Measurements from ENCODE around the gene LUC7L2. TPM values are rescaled to one million over a fixed set of nuclear protein-coding genes. Genes with fewer than 3 reads are reported as not detected.
"Not testable (repeated sequence)": the region's sequence is repeated elsewhere in the genome, so short reads cannot be mapped to it uniquely, and the experiment has no call there.

LUC7L2 gene
- total RNA-seq, 1 experiment from 2014 or later, result 81.2 TPM

DNA sequence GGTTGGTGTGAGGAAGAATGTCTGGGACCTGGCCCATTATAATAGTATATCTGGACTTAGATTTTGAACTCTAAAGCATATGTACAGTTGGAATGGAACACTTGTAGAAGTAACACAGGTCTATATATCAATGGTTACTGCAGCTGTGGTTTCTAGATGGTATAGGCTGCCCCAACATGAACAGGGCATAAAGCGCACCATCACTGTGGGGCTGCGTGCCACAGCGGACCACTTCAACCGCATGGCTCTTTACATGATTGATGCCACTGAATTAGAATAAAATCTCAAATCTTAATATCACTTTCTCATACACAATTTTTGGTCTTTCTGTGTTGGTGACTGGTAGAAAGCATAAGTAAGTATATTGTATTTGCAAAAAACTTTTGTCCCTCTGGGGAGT lies 64.3 kb downstream of the LUC7L2 start:
- Histone ChIP-seq H4K5ac (ENCODE audit: insufficient read length, low read depth, low read length) (no peak overlapping the region), H3K27ac (ENCODE audit: insufficient read length, low read depth, low read length) (no peak overlapping the region), H3K4me2 (ENCODE audit: insufficient read depth, insufficient read length, low read length) (no peak overlapping the region), H3K9me3 (ENCODE audit: control insufficient read depth, low read depth, low read length) (no peaks in the 10 kb centered on the region), H3K9ac (ENCODE audit: extremely low read depth, insufficient read length, low read length) (no peak overlapping the region), H4K20me1 (ENCODE audit: control insufficient read depth, insufficient read depth, insufficient read length) (no peaks in the 10 kb centered on the region), H4K91ac (ENCODE audit: insufficient read length, low read depth, low read length) (no peak overlapping the region), H3K14ac (ENCODE audit: insufficient read depth, low read length) (no peak overlapping the region), H3K4ac (ENCODE audit: low read depth, low read length) (no peak overlapping the region), H2BK5ac (ENCODE audit: insufficient read length, low read length) (no peak overlapping the region), H4K8ac (replicated peaks; ENCODE audit: insufficient read length, low read depth, low read length) (no peak overlapping the region), H3K27me3 (ENCODE audit: insufficient read depth, low read length) (no peaks in the 10 kb centered on the region), H2BK15ac (ENCODE audit: low read depth, low read length) (no peak overlapping the region), H3K23ac (ENCODE audit: insufficient read length, low read depth, low read length) (no peak overlapping the region), H2BK20ac (ENCODE audit: low read depth, low read length, poor library complexity, severe bottlenecking) (no peak overlapping the region), H3K79me1 (ENCODE audit: insufficient read depth, low read depth, low read length, poor library complexity, severe bottlenecking) (no peaks in the 10 kb centered on the region), H2BK120ac (ENCODE audit: low read depth, low read length, poor library complexity, severe bottlenecking) (no peak overlapping the region), H3K4me1 (ENCODE audit: insufficient read depth, low read length) (no peaks in the 10 kb centered on the region), H2BK12ac (ENCODE audit: insufficient read length, low read depth, low read length) (no peak overlapping the region), H3K18ac (ENCODE audit: insufficient read length, low read depth, low read length) (no peak overlapping the region), H2AK5ac (ENCODE audit: insufficient read length, low read length) (no peak overlapping the region), H2AFZ (ENCODE audit: low read length) (no peak overlapping the region), H3T11ph (ENCODE audit: low read length) (no peak overlapping the region), H3K79me2 (ENCODE audit: insufficient read depth, low read length) (no peaks in the 10 kb centered on the region), H3K56ac (ENCODE audit: insufficient read length, low read depth, low read length) (no peak overlapping the region), H3K23me2 (ENCODE audit: insufficient read length, low read depth, low read length, poor library complexity, severe bottlenecking) (no peaks in the 10 kb centered on the region)
- Mint-ChIP-seq H3K4me1 (no peaks in the 10 kb centered on the region), H3K9me3 (no peaks in the 10 kb centered on the region), H3K4me3 (no peak overlapping the region), H3K27me3 (ENCODE audit: low read depth) (no peaks in the 10 kb centered on the region), H3K36me3 (ENCODE audit: insufficient read depth in 1 of 3, low read depth in 3 of 3) (peaks cover 9 to 45% (median 30%) of the 10 kb centered on the region in 3 experiments; a peak in 6 of 7 replicates), H3K27ac (no peak overlapping the region)
- TF ChIP-seq, protein P1, sequence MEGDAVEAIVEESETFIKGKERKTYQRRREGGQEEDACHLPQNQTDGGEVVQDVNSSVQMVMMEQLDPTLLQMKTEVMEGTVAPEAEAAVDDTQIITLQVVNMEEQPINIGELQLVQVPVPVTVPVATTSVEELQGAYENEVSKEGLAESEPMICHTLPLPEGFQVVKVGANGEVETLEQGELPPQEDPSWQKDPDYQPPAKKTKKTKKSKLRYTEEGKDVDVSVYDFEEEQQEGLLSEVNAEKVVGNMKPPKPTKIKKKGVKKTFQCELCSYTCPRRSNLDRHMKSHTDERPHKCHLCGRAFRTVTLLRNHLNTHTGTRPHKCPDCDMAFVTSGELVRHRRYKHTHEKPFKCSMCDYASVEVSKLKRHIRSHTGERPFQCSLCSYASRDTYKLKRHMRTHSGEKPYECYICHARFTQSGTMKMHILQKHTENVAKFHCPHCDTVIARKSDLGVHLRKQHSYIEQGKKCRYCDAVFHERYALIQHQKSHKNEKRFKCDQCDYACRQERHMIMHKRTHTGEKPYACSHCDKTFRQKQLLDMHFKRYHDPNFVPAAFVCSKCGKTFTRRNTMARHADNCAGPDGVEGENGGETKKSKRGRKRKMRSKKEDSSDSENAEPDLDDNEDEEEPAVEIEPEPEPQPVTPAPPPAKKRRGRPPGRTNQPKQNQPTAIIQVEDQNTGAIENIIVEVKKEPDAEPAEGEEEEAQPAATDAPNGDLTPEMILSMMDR (conservative IDR thresholded peaks at IDR 0.05), result no peak
- WGBS (ENCODE audit: extremely low coverage, insufficient read length, low lambda C conversion rate), result no CpG with 5 or more reads among the region's 4 CpGs
- no peak for DNase-seq

DNA sequence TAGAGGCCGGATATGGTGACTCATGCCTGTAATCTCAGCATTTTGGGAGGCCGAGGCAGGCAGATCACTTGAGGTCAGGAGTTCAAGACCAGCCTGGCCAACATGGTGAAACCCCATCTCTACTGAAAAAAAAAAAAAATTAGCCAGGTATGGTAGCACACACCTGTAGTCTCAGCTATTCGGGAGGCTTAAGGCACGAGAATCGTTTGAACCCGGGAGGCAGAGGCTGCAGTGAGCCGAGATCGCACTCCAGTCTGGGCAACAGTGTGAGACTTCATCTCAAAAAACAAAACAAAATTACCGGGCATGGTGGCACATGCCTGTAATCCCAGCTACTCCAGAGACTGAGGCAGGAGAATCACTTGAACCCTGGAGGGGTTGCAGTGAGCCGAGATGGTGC lies 66.0 kb downstream of the LUC7L2 start:
- not testable (repeated sequence) for H3K23me2 ChIP-seq (ENCODE audit: insufficient read length, low read depth, low read length, poor library complexity, severe bottlenecking); H3K4ac ChIP-seq (ENCODE audit: low read depth, low read length); H2BK20ac ChIP-seq (ENCODE audit: low read depth, low read length, poor library complexity, severe bottlenecking); H3K79me1 ChIP-seq (ENCODE audit: insufficient read depth, low read depth, low read length, poor library complexity, severe bottlenecking); H3K4me2 ChIP-seq (ENCODE audit: insufficient read depth, insufficient read length, low read length); H4K91ac ChIP-seq (ENCODE audit: insufficient read length, low read depth, low read length); H3T11ph ChIP-seq (ENCODE audit: low read length); H2BK12ac ChIP-seq (ENCODE audit: insufficient read length, low read depth, low read length); H2AFZ ChIP-seq (ENCODE audit: low read length); H4K20me1 ChIP-seq (ENCODE audit: control insufficient read depth, insufficient read depth, insufficient read length); H3K4me1 ChIP-seq (ENCODE audit: insufficient read depth, low read length); H3K9me3 Mint-ChIP-seq; H3K56ac ChIP-seq (ENCODE audit: insufficient read length, low read depth, low read length); H3K27me3 ChIP-seq (ENCODE audit: insufficient read depth, low read length); H3K27me3 Mint-ChIP-seq (ENCODE audit: low read depth); H3K14ac ChIP-seq (ENCODE audit: insufficient read depth, low read length); H2AK5ac ChIP-seq (ENCODE audit: insufficient read length, low read length); H4K8ac ChIP-seq (replicated peaks; ENCODE audit: insufficient read length, low read depth, low read length); H3K9me3 ChIP-seq (ENCODE audit: control insufficient read depth, low read depth, low read length); H2BK120ac ChIP-seq (ENCODE audit: low read depth, low read length, poor library complexity, severe bottlenecking); H3K27ac Mint-ChIP-seq; H3K4me3 Mint-ChIP-seq; H3K79me2 ChIP-seq (ENCODE audit: insufficient read depth, low read length); H3K27ac ChIP-seq (ENCODE audit: insufficient read length, low read depth, low read length); H3K9ac ChIP-seq (ENCODE audit: extremely low read depth, insufficient read length, low read length); H3K4me1 Mint-ChIP-seq; H3K23ac ChIP-seq (ENCODE audit: insufficient read length, low read depth, low read length); H2BK5ac ChIP-seq (ENCODE audit: insufficient read length, low read length); DNase-seq; H2BK15ac ChIP-seq (ENCODE audit: low read depth, low read length); H3K18ac ChIP-seq (ENCODE audit: insufficient read length, low read depth, low read length); H4K5ac ChIP-seq (ENCODE audit: insufficient read length, low read depth, low read length)
- no CpG with 5 or more reads among the region's 10 CpGs for WGBS (ENCODE audit: extremely low coverage, insufficient read length, low lambda C conversion rate)
- peaks cover 7 to 31% (median 15%) of the 10 kb centered on the region in 3 experiments; a peak in 5 of 7 replicates for H3K36me3 Mint-ChIP-seq (ENCODE audit: insufficient read depth in 1 of 3, low read depth in 3 of 3)
